ENCODE results near the gene AGRN. TPM values are rescaled to one million over a fixed set of nuclear protein-coding genes. Genes with fewer than 3 reads are reported as not detected.

AGRN gene
- total RNA-seq, 1 donor from 2014 or later = 27.6 TPM

DNA sequence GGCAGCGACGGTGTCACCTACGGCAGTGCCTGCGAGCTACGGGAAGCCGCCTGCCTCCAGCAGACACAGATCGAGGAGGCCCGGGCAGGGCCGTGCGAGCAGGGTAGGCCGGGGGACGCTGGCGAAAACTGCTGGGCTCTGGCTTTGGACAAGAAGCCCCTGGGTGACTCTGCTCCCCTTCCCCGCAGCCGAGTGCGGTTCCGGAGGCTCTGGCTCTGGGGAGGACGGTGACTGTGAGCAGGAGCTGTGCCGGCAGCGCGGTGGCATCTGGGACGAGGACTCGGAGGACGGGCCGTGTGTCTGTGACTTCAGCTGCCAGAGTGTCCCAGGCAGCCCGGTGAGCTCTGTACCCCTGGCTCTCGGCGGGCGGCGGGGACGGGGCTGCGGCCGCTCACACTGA, 24.0 kb downstream of the AGRN start:
- peaks cover 6% of the 10 kb centered on the region for H3K4me1 Mint-ChIP-seq (ENCODE audit: low read depth)
- no peaks in the 10 kb centered on the region for H3K9me3 Mint-ChIP-seq
- intact Hi-C loops (cut with micrococcal nuclease) = no loop called here
- no peak overlapping the region for H3K27ac Mint-ChIP-seq
- no peak overlapping the region for H3K4me3 Mint-ChIP-seq (ENCODE audit: low read depth)
- peaks cover 8% of the 10 kb centered on the region for H3K27me3 Mint-ChIP-seq (ENCODE audit: low read depth)
- no peak for DNase-seq (ENCODE audit: low spot score)
- H3K36me3 Mint-ChIP-seq (ENCODE audit: low read depth) = no peaks in the 10 kb centered on the region

DNA sequence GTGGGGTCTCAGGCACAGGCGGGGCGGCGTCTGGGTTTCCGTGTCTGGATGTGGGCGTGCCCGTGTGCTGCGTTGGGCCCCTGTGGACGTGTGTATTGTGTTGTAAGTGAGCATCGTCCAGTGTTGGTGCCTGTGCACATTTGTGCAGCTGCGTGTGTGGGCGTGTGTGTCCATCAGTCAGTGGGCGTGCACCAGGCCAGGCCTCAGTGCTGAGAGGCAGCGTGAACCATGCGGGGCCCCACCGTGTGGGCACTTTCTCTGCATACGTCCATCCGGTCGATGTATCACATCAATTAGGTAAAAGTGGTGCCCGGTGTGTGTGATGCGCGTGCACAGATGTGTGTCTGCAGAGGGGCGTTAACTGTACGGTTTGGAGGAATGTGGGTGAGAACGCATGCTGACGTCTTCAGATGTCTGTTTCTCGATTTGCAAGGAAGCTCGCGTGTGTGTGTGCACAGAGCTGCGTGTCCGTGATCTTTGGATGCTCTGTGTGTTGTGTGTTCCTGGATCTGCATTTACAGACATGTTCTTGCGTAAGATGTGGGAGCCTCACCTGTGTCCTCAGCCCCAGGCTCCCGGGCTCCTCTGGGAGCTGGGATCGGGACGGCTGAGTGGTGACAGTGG, 24.6 kb downstream of the AGRN start:
- Mint-ChIP-seq H3K4me1 (ENCODE audit: low read depth) (peaks cover 2% of the 10 kb centered on the region), H3K9me3 (no peaks in the 10 kb centered on the region), H3K4me3 (ENCODE audit: low read depth) (no peak overlapping the region), H3K27me3 (ENCODE audit: low read depth) (peaks cover 3% of the 10 kb centered on the region), H3K27ac (no peak overlapping the region), H3K36me3 (ENCODE audit: low read depth) (no peaks in the 10 kb centered on the region)
- DNase-seq (ENCODE audit: low spot score) = no peak
- intact Hi-C loops (cut with micrococcal nuclease) = no loop called here

DNA sequence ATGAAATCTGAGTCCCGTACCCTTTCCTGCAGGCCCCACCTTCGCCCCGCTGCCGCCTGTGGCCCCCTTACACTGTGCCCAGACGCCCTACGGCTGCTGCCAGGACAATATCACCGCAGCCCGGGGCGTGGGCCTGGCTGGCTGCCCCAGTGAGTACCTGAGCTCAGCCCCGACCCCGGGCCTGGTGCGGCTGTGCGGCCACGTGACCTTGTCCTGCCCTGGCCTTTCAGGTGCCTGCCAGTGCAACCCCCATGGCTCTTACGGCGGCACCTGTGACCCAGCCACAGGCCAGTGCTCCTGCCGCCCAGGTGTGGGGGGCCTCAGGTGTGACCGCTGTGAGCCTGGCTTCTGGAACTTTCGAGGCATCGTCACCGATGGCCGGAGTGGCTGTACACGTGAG, 25.2 kb downstream of the AGRN start:
- DNase-seq (ENCODE audit: low spot score) = no peak
- intact Hi-C loops (cut with micrococcal nuclease) = no loop called here
- Mint-ChIP-seq H3K27ac (no peak overlapping the region), H3K4me3 (ENCODE audit: low read depth) (no peak overlapping the region), H3K9me3 (no peaks in the 10 kb centered on the region), H3K36me3 (ENCODE audit: low read depth) (no peaks in the 10 kb centered on the region), H3K4me1 (ENCODE audit: low read depth) (no peaks in the 10 kb centered on the region), H3K27me3 (ENCODE audit: low read depth) (no peaks in the 10 kb centered on the region)

DNA sequence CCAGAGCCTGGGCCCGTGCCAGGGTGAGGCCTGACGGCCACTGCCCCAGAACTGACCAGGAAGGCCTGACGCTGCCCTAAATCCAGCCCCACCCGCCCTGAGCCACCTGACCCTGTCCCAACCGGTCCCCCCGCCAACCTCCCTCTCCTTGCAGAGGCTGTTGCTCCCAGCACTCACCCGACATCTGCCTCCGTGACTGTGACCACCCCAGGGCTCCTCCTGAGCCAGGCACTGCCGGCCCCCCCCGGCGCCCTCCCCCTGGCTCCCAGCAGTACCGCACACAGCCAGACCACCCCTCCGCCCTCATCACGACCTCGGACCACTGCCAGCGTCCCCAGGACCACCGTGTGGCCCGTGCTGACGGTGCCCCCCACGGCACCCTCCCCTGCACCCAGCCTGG, 26.3 kb downstream of the AGRN start:
- Mint-ChIP-seq H3K4me3 (ENCODE audit: low read depth) (no peak overlapping the region), H3K27me3 (ENCODE audit: low read depth) (no peaks in the 10 kb centered on the region), H3K4me1 (ENCODE audit: low read depth) (no peaks in the 10 kb centered on the region), H3K27ac (no peak overlapping the region), H3K36me3 (ENCODE audit: low read depth) (no peaks in the 10 kb centered on the region), H3K9me3 (no peaks in the 10 kb centered on the region)
- intact Hi-C loops (cut with micrococcal nuclease) = no loop called here
- DNase-seq (ENCODE audit: low spot score) = no peak

DNA sequence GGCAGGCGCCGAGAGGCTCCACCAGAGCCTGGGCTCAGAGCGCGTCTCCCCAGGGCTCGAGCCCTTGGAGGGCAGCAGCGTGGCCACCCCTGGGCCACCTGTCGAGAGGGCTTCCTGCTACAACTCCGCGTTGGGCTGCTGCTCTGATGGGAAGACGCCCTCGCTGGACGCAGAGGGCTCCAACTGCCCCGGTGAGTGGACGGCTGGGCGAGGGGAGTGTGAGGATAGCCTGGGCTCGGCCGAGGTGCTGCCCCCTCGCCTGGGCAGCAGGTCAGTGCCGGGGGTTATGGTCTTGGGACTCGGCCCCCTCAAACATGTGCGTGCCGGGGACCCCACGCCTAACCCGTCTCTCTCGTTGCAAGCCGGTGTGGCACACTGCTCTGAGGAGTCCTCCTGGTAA, 26.8 kb downstream of the AGRN start:
- intact Hi-C loops (cut with micrococcal nuclease) = no loop called here
- Mint-ChIP-seq H3K36me3 (ENCODE audit: low read depth) (no peaks in the 10 kb centered on the region), H3K4me3 (ENCODE audit: low read depth) (no peak overlapping the region), H3K9me3 (no peaks in the 10 kb centered on the region), H3K27me3 (ENCODE audit: low read depth) (no peaks in the 10 kb centered on the region), H3K27ac (no peak overlapping the region), H3K4me1 (ENCODE audit: low read depth) (no peaks in the 10 kb centered on the region)
- DNase-seq (ENCODE audit: low spot score) = no peak

DNA sequence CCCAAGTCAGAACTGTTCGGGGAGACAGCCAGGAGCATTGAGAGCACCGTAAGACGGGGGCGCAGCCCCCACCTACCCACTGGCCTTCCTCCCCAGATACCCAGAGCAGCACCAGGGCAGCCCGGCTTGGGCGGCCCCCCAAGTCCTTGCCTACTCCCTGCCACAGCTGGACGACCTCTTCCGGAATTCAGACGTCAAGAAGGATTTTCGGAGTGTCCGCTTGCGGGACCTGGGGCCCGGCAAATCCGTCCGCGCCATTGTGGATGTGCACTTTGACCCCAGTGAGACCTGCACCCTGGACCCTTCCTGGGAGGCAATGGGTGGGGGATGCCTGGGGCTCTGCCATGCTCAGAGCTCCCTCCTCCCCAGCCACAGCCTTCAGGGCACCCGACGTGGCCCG, 27.5 kb downstream of the AGRN start:
- no peak for DNase-seq (ENCODE audit: low spot score)
- Mint-ChIP-seq H3K27ac (no peak overlapping the region), H3K36me3 (ENCODE audit: low read depth) (no peaks in the 10 kb centered on the region), H3K27me3 (ENCODE audit: low read depth) (no peaks in the 10 kb centered on the region), H3K4me3 (ENCODE audit: low read depth) (no peak overlapping the region), H3K4me1 (ENCODE audit: low read depth) (no peaks in the 10 kb centered on the region), H3K9me3 (no peaks in the 10 kb centered on the region)
- intact Hi-C loops (cut with micrococcal nuclease) = no loop called here

DNA sequence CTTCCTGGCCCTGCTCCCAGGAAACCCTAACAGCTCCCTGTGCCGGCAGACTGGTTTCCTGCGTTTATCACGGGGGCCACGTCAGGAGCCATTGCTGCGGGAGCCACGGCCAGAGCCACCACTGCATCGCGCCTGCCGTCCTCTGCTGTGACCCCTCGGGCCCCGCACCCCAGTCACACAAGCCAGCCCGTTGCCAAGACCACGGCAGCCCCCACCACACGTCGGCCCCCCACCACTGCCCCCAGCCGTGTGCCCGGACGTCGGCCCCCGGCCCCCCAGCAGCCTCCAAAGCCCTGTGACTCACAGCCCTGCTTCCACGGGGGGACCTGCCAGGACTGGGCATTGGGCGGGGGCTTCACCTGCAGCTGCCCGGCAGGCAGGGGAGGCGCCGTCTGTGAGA, 28.0 kb downstream of the AGRN start:
- Mint-ChIP-seq H3K36me3 (ENCODE audit: low read depth) (no peaks in the 10 kb centered on the region), H3K27ac (no peak overlapping the region), H3K4me1 (ENCODE audit: low read depth) (no peaks in the 10 kb centered on the region), H3K9me3 (no peaks in the 10 kb centered on the region), H3K4me3 (ENCODE audit: low read depth) (no peak overlapping the region), H3K27me3 (ENCODE audit: low read depth) (no peaks in the 10 kb centered on the region)
- DNase-seq (ENCODE audit: low spot score) = no peak
- intact Hi-C loops (cut with micrococcal nuclease) = no loop called here

DNA sequence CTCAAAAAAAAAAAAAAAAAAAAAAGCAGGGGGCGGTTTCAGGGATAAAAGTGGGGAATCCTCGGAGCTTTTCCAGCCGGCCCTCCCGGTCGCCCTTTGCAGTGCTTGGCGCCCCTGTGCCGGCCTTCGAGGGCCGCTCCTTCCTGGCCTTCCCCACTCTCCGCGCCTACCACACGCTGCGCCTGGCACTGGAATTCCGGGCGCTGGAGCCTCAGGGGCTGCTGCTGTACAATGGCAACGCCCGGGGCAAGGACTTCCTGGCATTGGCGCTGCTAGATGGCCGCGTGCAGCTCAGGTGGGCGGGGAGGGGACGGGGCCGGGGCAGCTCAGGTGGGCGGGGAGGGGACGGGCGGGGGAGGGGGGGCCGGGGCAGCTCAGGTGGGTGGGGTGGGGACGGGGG, 28.8 kb downstream of the AGRN start:
- Mint-ChIP-seq H3K27ac (no peak overlapping the region), H3K4me3 (ENCODE audit: low read depth) (no peak overlapping the region), H3K36me3 (ENCODE audit: low read depth) (no peaks in the 10 kb centered on the region), H3K9me3 (no peaks in the 10 kb centered on the region), H3K4me1 (ENCODE audit: low read depth) (no peaks in the 10 kb centered on the region), H3K27me3 (ENCODE audit: low read depth) (no peaks in the 10 kb centered on the region)
- DNase-seq (ENCODE audit: low spot score) = no peak
- intact Hi-C loops (cut with micrococcal nuclease) = no loop called here

DNA sequence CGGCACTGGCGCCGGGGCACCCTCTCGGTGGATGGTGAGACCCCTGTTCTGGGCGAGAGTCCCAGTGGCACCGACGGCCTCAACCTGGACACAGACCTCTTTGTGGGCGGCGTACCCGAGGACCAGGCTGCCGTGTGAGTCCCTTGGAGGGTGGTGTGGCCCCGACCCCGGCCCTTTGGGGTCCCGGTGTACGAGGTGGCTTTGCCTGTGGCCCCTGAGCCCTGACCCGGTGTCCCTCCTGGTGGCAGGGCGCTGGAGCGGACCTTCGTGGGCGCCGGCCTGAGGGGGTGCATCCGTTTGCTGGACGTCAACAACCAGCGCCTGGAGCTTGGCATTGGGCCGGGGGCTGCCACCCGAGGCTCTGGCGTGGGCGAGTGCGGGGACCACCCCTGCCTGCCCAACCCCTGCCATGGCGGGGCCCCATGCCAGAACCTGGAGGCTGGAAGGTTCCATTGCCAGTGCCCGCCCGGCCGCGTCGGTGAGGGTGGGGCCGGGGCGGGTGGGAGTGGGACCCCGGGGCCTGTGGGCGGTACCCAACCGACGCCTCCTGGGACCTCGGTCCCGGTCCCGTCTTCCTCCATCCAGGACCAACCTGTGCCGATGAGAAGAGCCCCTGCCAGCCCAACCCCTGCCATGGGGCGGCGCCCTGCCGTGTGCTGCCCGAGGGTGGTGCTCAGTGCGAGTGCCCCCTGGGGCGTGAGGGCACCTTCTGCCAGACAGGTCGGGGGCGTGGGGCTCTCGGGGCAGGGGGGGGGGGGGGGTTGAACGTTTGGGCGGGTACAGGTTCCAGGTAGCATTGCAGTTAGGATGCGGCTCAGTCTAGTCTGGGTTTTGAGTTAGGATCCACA, 29.6 kb downstream of the AGRN start:
- H3K36me3 Mint-ChIP-seq (ENCODE audit: low read depth) = no peaks in the 10 kb centered on the region
- DNase-seq (ENCODE audit: low spot score) = no peak
- no peaks in the 10 kb centered on the region for H3K27me3 Mint-ChIP-seq (ENCODE audit: low read depth)
- H3K27ac Mint-ChIP-seq = no peak overlapping the region
- H3K4me1 Mint-ChIP-seq (ENCODE audit: low read depth) = no peaks in the 10 kb centered on the region
- H3K4me3 Mint-ChIP-seq (ENCODE audit: low read depth) = no peak overlapping the region
- no peaks in the 10 kb centered on the region for H3K9me3 Mint-ChIP-seq
- intact Hi-C loops (cut with micrococcal nuclease) = no loop called here

DNA sequence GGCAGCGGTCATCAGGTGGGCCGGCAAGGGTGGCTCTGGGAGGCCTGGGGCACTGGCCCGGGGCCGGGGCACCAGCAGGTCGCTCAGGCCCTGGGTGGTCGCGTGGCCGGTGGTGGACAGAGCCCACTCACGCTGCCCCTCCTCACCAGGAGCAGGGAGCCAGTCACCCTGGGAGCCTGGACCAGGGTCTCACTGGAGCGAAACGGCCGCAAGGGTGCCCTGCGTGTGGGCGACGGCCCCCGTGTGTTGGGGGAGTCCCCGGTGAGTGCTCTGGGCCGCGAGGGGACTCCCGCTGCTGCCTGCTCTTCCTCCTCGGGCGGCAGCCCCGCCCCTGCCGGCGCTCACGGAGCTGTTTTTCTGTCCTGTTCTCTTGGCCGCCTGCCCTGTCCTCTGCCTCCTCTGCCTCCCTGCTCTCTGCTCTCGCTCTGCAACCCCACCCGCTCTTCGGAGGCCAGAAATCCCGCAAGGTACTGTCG, 30.7 kb downstream of the AGRN start:
- Mint-ChIP-seq H3K27ac (no peak overlapping the region), H3K9me3 (no peaks in the 10 kb centered on the region), H3K36me3 (ENCODE audit: low read depth) (no peaks in the 10 kb centered on the region), H3K4me1 (ENCODE audit: low read depth) (no peaks in the 10 kb centered on the region), H3K27me3 (ENCODE audit: low read depth) (no peaks in the 10 kb centered on the region), H3K4me3 (ENCODE audit: low read depth) (no peak overlapping the region)
- intact Hi-C loops (cut with micrococcal nuclease) = no loop called here
- DNase-seq (ENCODE audit: low spot score) = no peak

DNA sequence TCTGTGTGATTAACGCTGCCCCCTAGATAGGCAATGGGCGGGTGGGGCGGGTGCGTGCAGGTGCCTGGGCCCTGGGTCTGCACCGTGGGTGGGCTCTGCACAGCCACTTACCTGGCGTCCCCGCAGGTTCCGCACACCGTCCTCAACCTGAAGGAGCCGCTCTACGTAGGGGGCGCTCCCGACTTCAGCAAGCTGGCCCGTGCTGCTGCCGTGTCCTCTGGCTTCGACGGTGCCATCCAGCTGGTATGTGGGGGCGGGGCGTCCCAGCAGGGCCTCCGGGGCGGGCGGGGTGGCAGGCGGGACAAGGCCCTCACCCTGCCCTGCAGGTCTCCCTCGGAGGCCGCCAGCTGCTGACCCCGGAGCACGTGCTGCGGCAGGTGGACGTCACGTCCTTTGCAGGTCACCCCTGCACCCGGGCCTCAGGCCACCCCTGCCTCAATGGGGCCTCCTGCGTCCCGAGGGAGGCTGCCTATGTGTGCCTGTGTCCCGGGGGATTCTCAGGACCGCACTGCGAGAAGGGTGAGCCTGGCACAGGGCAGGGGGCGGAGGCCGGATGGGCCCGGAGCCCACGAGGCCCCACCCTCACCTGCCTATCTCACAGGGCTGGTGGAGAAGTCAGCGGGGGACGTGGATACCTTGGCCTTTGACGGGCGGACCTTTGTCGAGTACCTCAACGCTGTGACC, 31.3 kb downstream of the AGRN start:
- no peak for DNase-seq (ENCODE audit: low spot score)
- no peaks in the 10 kb centered on the region for H3K4me1 Mint-ChIP-seq (ENCODE audit: low read depth)
- intact Hi-C loops (cut with micrococcal nuclease) = no loop called here
- H3K27ac Mint-ChIP-seq = no peak overlapping the region
- no peaks in the 10 kb centered on the region for H3K27me3 Mint-ChIP-seq (ENCODE audit: low read depth)
- H3K36me3 Mint-ChIP-seq (ENCODE audit: low read depth) = no peaks in the 10 kb centered on the region
- no peaks in the 10 kb centered on the region for H3K9me3 Mint-ChIP-seq
- no peak overlapping the region for H3K4me3 Mint-ChIP-seq (ENCODE audit: low read depth)

DNA sequence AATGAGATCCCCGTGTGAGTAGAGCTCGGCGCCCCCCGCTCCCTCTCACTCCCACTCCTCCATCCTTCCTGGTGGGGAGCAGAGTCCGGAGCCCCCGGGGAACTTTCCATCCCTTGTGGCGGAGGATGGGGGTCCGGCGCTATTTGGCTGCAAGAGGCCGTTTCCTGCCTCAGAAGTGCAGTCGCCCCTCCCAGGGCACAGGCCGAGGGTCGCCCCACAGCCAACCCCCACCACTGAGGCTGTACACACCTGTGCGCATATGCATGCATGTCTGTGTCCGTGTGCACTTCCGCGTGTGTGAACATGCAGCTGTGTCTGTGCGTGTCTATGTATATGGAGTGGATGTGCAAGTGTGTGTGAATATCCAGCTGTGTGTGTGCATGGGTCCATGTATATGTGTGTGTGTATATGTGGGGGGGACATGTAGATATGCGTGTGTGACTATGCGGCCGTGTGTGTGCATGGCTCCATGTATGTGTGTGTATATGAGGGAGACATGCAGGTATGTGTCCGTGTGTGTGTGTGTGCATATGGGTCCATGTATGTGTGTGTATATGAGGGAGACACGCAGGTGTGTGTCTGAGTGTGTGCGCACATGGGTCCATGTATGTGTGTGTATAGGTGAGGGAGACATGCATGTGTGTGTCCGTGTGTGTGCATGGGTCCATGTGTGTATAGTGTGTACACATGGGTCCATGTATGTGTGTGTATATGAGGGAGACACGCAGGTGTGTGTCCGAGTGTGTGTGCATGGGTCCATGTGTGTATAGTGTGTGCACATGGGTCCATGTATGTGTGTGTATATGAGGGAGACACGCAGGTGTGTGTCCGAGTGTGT, 32.3 kb downstream of the AGRN start:
- no peaks in the 10 kb centered on the region for H3K9me3 Mint-ChIP-seq
- intact Hi-C loops (cut with micrococcal nuclease) = no loop called here
- H3K4me3 Mint-ChIP-seq (ENCODE audit: low read depth) = no peak overlapping the region
- H3K27me3 Mint-ChIP-seq (ENCODE audit: low read depth) = peaks cover 4% of the 10 kb centered on the region
- H3K36me3 Mint-ChIP-seq (ENCODE audit: low read depth) = no peaks in the 10 kb centered on the region
- H3K4me1 Mint-ChIP-seq (ENCODE audit: low read depth) = no peaks in the 10 kb centered on the region
- DNase-seq (ENCODE audit: low spot score) = no peak
- no peak overlapping the region for H3K27ac Mint-ChIP-seq
